Measurements from ENCODE around the gene PLEKHA5.

- TF ChIP-seq CTCF (IDR thresholded peaks at IDR 0.05): no peak
- no peak for TF ChIP-seq POLR2A (IDR thresholded peaks at IDR 0.05)
Measured at GRCh38 chr12:19307451-19307850, 177.9 kb downstream of the PLEKHA5 start.
